ENCODE data around the gene GRID2.

Gene GRID2

DNA sequence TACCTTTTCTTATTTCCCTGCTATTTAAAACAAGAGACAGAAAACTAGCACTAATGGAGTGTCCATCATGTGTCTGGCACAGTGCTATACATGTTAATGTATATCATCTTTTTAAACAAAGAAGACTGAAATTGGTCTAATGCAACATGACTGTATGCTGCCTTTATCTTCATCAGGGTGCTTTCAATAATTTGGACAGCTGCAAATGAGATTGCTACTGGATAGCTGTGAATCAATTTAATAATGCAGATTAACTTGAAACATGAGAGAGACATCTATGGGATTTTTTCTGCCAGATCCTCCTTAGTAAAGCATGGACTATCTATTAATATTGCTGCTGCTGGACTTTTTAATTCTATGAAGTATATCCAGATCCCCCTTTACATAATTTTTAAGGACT lies 1269.5 kb downstream of the GRID2 start:
- no peak for TF ChIP-seq POLR2A (IDR thresholded peaks at IDR 0.05; ENCODE audit: low read length)
- no peak for TF ChIP-seq GATA1 (IDR thresholded peaks at IDR 0.05; ENCODE audit: low read depth, low read length)
- DNase-seq, result no peak

GRCh38 chr4:93578942-93579341 lies 1275.2 kb downstream of the GRID2 start:
- no peak for DNase-seq
- TF ChIP-seq GATA1 (IDR thresholded peaks at IDR 0.05; ENCODE audit: low read depth, low read length), result no peak
- no peak for TF ChIP-seq POLR2A (IDR thresholded peaks at IDR 0.05; ENCODE audit: low read length)

DNA sequence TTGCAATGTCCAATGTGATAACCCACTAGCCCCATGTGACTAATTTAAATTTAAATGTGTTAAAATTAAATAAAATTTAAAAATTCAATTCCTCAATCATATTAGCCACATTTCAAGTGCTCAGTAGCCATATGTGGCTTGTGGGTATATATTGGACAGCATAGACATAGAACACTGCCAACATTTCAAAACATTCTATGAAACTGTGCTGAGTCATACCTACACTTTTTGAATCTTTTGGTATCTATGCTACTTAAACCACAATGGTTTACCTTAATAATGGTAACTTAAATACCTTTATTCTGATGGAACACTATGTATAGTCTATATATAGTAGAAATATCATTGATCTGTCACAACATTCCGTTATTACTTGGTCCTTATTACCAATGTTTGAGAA lies 1301.4 kb downstream of the GRID2 start:
- TF ChIP-seq GATA1 (IDR thresholded peaks at IDR 0.05; ENCODE audit: low read depth, low read length) (no peak), POLR2A (IDR thresholded peaks at IDR 0.05; ENCODE audit: low read length) (no peak)
- no peak for DNase-seq

DNA sequence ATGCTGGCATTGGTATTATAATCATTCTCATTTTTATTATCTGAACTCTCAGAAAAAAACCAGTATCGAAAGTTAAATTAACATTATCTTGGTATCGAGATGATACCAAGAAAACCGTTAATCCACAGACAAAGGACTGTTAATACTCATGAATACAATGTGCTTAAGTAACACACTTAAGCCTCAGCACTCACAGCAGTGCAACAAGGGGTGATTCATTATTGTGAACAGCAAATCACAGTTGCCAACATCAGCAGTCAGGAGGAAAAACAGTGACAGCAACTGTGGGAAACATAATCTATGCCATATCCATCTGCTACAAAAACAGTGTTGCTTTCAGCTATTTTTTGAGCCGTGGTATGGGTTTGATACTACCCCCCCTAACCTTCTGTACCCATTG lies 1313.8 kb downstream of the GRID2 start:
- no peak for DNase-seq
- TF ChIP-seq POLR2A (IDR thresholded peaks at IDR 0.05; ENCODE audit: low read length) (no peak), GATA1 (IDR thresholded peaks at IDR 0.05; ENCODE audit: low read depth, low read length) (no peak)

GRCh38 chr4:93633721-93634120 lies 1330.0 kb downstream of the GRID2 start:
- TF ChIP-seq GATA1 (IDR thresholded peaks at IDR 0.05; ENCODE audit: low read depth, low read length) (no peak), POLR2A (IDR thresholded peaks at IDR 0.05; ENCODE audit: low read length) (no peak)
- DNase-seq, result no peak

DNA sequence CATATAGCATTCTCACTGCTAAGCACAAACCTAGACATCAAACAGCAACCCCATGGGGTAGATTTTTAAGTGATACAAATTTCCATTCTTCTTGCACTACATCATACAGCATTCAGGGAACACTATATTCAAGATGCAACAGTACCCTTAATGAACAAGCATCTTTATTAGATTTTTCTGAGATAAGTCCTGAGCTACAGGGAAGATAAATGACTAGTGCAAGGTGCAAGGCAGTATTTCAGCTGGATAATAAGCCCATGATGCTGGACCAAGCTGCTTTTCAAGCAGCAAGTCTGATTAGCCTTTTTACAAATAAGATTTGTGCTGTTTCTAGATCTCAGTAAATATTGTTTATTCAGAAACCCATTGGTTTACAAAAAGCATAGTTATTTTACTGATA lies 1332.2 kb downstream of the GRID2 start:
- TF ChIP-seq POLR2A (IDR thresholded peaks at IDR 0.05; ENCODE audit: low read length), result no peak
- no peak for TF ChIP-seq GATA1 (IDR thresholded peaks at IDR 0.05; ENCODE audit: low read depth, low read length)
- DNase-seq, result no peak

- no peak for DNase-seq
- no peak for TF ChIP-seq POLR2A (IDR thresholded peaks at IDR 0.05; ENCODE audit: low read length)
- TF ChIP-seq GATA1 (IDR thresholded peaks at IDR 0.05; ENCODE audit: low read depth, low read length), result no peak
These were observed 1341.4 kb downstream of the GRID2 start for GRCh38 chr4:93645120-93645519.

DNA sequence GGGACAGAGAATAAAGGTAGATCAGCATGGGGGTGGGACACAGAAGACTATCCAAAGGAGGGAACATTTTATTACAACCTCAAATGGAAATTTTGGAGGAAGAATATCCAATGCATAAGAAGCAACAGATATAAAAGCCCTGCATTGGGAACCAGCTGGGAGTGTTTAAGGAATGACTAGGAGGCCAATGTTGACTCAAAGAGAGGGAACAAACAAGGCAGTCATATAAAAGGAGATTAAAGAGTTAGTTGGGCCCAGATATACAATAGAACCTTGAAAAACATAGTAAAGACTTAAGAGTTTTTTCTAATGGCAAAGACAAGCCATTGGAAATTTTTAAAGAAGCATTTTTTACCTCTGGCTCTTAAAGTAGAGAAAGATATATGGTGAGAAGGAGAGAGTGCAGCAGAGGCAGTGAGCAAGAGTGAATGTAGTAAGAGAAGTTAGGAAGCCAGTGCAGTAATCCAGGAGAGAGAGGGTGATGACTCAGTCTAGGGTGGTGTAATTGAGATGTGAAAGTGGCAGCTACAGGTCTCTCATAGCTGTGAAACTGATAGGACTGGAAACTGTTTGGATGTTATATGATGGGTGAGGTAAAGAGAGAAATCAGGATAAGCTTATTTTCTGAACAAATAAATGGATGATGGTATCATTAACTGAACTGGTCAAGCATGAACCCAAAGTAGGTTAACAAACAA lies 1342.6 kb downstream of the GRID2 start:
- TF ChIP-seq GATA1 (IDR thresholded peaks at IDR 0.05; ENCODE audit: low read depth, low read length) (no peak), POLR2A (IDR thresholded peaks at IDR 0.05; ENCODE audit: low read length) (no peak)
- DNase-seq, result no peak

DNA sequence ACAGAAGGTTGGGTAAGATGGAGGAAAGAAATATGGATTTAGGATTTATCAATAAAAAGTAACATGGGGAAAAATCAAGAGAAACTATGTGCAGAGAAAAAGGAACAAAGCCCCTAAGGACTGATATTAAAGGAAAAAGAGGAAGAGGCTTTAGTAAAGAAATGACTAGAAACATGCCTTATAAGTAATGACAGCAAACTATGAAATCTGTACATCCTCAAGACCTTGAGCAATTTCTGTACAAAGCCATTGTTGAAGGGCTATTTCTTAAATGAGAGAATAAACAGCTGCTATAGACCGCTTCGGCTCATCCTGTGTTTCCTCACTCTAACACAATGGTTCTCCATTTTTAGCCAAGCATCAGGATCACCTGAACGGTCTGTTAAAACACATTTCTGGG lies 1344.5 kb downstream of the GRID2 start:
- DNase-seq, result no peak
- TF ChIP-seq GATA1 (IDR thresholded peaks at IDR 0.05; ENCODE audit: low read depth, low read length) (no peak), POLR2A (IDR thresholded peaks at IDR 0.05; ENCODE audit: low read length) (no peak)

DNA sequence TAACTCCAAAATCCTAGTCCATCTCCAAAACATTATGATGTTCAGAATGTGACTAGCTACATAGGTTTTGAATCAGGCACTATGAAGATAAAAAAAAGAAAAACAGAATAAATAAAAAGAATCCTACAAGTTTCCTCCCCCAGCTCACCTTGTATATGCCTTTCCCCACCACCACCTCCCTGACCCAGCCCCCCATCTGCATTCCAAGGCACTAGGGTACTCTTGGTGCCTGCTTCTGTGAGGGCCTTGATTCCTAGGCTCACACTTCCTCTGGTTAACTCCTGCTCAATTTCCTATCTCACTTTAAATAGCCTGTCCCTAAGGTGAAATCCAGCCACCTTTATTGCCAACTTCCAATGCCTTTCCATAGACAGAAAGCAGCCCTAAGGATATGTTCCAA lies 1346.1 kb downstream of the GRID2 start:
- no peak for DNase-seq
- TF ChIP-seq POLR2A (IDR thresholded peaks at IDR 0.05; ENCODE audit: low read length) (no peak), GATA1 (IDR thresholded peaks at IDR 0.05; ENCODE audit: low read depth, low read length) (no peak)

- TF ChIP-seq POLR2A (IDR thresholded peaks at IDR 0.05; ENCODE audit: low read length) (no peak), GATA1 (IDR thresholded peaks at IDR 0.05; ENCODE audit: low read depth, low read length) (no peak)
- DNase-seq, result no peak
These were observed 1350.4 kb downstream of the GRID2 start for GRCh38 chr4:93654211-93654610.

- DNase-seq, result no peak
- TF ChIP-seq POLR2A (IDR thresholded peaks at IDR 0.05; ENCODE audit: low read length), result no peak
- no peak for TF ChIP-seq GATA1 (IDR thresholded peaks at IDR 0.05; ENCODE audit: low read depth, low read length)
These were observed 1353.8 kb downstream of the GRID2 start for GRCh38 chr4:93657527-93657926.

GRCh38 chr4:93658443-93658842 lies 1354.7 kb downstream of the GRID2 start:
- TF ChIP-seq POLR2A (IDR thresholded peaks at IDR 0.05; ENCODE audit: low read length) (no peak), GATA1 (IDR thresholded peaks at IDR 0.05; ENCODE audit: low read depth, low read length) (no peak)
- no peak for DNase-seq

GRCh38 chr4:93659629-93660028 lies 1355.9 kb downstream of the GRID2 start:
- no peak for DNase-seq
- TF ChIP-seq GATA1 (IDR thresholded peaks at IDR 0.05; ENCODE audit: low read depth, low read length), result no peak
- TF ChIP-seq POLR2A (IDR thresholded peaks at IDR 0.05; ENCODE audit: low read length), result no peak

- no peak for DNase-seq
- TF ChIP-seq POLR2A (IDR thresholded peaks at IDR 0.05; ENCODE audit: low read length) (no peak), GATA1 (IDR thresholded peaks at IDR 0.05; ENCODE audit: low read depth, low read length) (no peak)
These were observed 1356.3 kb downstream of the GRID2 start for GRCh38 chr4:93660036-93660435.

Data from erythroblast (primary cell).